Measurements from ENCODE around the gene MCM6. TPM values are rescaled to one million over a fixed set of nuclear protein-coding genes. Genes with fewer than 3 reads are reported as not detected.
A peak's percentile ranks its signal among the peaks of the same experiment; 100 is the strongest.

Gene MCM6
- total and polyA plus RNA-seq, 12 donors: 1.6 to 9.4 (median 4.8) TPM

DNA sequence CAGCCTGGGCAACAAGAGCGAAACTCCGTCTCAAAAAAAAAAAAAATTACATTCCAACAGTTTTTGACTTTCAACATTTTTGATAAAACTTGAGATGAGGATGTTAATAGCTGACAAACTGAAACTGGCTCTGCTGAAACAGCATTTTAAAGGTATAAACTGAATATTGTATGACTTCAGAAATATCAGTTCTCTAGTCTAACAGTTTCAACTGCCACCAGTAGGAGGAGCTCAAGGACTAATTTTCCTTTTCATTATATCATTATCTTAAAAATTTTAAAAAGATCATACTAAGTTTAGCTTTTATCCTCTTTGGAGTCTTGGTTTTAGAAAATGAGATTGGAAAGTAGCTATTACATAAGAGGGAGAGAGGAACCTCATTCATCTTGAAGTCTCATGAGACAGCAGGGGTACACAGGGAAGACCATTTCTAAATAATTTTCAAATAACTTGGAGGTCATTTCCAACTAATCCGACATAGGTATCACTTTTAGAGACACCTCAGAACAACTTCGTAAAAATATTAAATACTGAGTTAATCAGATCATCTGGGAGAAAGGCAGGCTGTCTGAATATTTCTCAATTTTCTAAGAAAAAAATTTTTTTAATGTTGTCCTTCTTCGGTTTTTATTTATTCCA, 37.6 kb upstream of the MCM6 start:
- H3K9me3 ChIP-seq: no peaks in the 10 kb centered on the region
- 80% methylated on average over 5 of the region's 5 CpGs for WGBS, 2 donors
- H3K4me3 ChIP-seq: no peak overlapping the region
- H3K36me3 ChIP-seq: peaks cover 0 to 83% (median 22%) of the 10 kb centered on the region in 9 donors
- no peaks in the 10 kb centered on the region for H3K27me3 ChIP-seq
- ATAC-seq (peak in 1 of 8 donors; percentile 21), DNase-seq (peak in 1 of 2 donors; percentile 29)
- intact Hi-C loops (cut with DNase I): loop anchor here in 8 of 10 donors (1.0 to 10.0 kb wide), 7 partner anchors 201 to 1921 kb away; partner anchors contain the start of gene CXCR4 (in 3 of the 8)
- H3K27ac ChIP-seq: peak overlapping the region in 1 of 10 donors; percentile 6
- peak; percentile 55 to 86 (median 78) for TF ChIP-seq CTCF (IDR thresholded peaks at IDR 0.05)
- no peaks in the 10 kb centered on the region for H3K4me1 ChIP-seq

GRCh38 chr2:135909976-135910375, 33.7 kb upstream of the MCM6 start:
- Histone ChIP-seq H3K27ac (no peak overlapping the region), H3K36me3 (peaks cover 0 to 95% (median 39%) of the 10 kb centered on the region in 9 donors), H3K27me3 (no peaks in the 10 kb centered on the region), H3K4me3 (no peak overlapping the region), H3K4me1 (no peaks in the 10 kb centered on the region), H3K9me3 (no peaks in the 10 kb centered on the region)
- no peak for DNase-seq
- intact Hi-C loops (cut with DNase I): loop anchor here in 6 of 10 donors (5.0 to 10.0 kb wide), 5 partner anchors 205 to 1925 kb away; partner anchors contain the start of gene CXCR4 (in 3 of the 6)
- no peak for TF ChIP-seq CTCF (IDR thresholded peaks at IDR 0.05)
- ATAC-seq: no peak

GRCh38 chr2:135905679-135906078, 29.4 kb upstream of the MCM6 start:
- ATAC-seq (no peak), DNase-seq (no peak)
- Histone ChIP-seq H3K27me3 (no peaks in the 10 kb centered on the region), H3K4me1 (peaks cover 0 to 6% (median 0%) of the 10 kb centered on the region in 9 donors), H3K27ac (no peak overlapping the region), H3K4me3 (no peak overlapping the region), H3K9me3 (no peaks in the 10 kb centered on the region), H3K36me3 (peaks cover 0 to 85% (median 30%) of the 10 kb centered on the region in 9 donors)
- intact Hi-C loops (cut with DNase I): no loop called here
- TF ChIP-seq CTCF (IDR thresholded peaks at IDR 0.05): no peak

DNA sequence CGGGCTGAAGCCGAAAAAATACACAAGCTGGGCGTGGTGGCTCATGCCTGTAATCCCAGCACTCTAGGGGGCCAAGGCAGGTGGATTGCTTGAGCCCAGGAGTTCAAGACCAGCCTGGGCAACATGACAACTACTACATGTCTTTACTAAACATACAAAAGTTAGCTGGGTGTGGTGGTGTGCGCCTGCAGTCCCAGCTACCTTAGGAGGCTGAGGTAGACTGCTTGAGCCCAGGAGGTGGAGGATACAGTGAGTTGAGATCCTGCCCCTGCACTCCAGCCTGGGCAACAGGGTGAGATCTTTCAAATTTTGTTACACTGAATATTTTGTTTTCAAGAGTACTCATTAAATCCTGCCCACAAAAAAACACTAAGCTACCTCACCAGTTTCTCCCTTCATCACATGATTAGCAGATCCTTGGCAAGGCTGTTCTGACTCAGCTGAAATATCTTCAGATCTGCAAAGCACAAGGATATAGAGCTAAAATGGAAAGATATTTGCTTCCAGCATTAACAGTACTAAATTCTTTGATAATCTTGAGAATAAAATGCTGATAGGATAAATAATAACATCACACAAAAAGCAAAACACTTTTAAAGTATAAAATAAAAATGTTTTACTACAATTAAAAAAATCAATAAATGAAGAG, 28.2 kb upstream of the MCM6 start:
- H3K4me1 ChIP-seq: peaks cover 0 to 6% (median 0%) of the 10 kb centered on the region in 9 donors
- 95 to 97% methylated on average over 4 of the region's 4 CpGs for WGBS, 2 donors
- no peaks in the 10 kb centered on the region for H3K9me3 ChIP-seq
- no peak for DNase-seq
- no peak overlapping the region for H3K27ac ChIP-seq
- no peak for ATAC-seq
- H3K27me3 ChIP-seq: no peaks in the 10 kb centered on the region
- no peak overlapping the region for H3K4me3 ChIP-seq
- no peak for TF ChIP-seq CTCF (IDR thresholded peaks at IDR 0.05)
- peaks cover 0 to 73% (median 23%) of the 10 kb centered on the region in 9 donors for H3K36me3 ChIP-seq
- intact Hi-C loops (cut with DNase I): no loop called here
